8988T (cell line): ENCODE results near the gene STK16.

Experiments
- DNase-seq: peaks from one replicate; pipeline ENCODE4 v3.0.0; 2011

The STK16 gene

DNA sequence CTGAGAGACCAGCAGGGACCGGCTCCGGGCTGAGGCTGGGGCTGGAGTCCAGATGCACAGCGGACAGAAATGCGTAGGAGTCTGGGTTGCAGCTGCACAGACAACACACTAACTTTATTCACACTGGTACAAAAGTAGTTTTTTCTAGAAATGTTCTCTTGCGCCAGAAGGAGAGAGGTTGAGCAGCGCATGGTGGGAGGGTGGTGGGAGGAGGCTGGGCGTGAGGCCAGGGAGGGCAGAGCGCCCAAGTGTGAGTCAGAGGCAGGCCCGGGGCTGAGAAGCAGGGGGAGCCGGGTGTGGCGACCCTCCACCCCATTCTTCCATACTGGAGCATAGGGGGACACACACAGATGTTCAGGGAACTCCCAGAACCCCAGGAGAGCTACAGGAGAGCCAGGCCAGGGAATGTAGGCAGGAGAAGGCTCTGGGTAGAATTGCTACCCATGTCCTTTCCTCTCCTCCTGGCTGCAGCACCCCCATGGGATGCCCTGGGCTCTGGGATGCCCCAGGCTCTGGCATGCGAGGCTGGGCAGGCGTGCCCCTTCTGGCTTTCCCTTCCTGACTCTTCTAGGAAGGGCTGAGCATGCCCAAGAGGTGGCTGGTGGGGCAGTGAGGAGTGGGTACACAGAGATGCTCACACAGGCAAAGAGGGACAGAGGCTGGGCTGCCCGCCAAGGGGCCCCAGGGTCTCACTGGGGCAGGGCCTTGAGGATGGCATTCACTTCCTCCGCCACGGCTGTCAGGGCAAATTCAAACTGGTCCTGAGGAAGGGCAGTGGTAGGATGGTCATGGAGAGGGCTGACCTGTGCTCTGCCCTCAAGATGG is 44.5 kb downstream of the STK16 start:
- DNase-seq: no peak

DNA sequence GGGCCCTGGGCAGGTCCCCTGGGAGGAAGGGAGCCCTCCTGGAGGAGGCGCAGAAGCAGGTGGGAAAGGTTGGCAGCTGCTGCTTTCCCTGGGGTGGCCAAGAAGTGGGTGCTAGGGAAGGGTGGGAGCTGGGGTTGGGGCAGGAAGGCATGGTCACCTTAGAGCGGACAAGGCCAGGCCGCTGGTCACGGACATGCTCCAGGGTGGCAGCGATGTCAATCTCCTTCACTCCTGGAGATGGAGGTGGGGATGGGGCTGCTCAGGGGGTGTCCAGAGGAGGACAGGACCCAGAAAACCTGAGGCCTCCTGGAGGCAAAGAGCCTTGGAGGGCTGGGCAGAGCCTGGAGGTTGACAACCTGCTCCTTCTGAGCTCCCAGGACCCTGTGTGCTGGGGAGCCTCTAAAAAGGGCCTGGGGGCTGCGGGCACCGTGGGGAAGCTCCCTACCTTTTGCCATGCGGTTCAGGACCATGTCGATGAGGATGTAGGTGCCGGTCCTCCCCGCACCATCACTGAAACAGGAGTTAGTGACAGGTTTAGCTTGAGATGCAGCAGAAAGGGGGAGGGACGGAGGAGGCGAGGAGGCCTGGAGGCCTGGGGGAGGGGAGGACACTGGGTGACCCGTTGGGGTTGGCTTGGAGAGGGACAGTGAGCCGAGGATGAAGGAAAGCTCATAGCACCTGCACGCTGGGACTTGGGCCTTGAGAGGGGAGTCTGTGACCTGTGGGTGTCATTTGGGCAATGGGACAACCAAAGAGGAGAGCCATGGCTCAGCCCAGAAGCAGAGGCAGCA is 45.3 kb downstream of the STK16 start:
- DNase-seq: no peak

- DNase-seq: no peak
Measured at GRCh38 chr2:219291394-219291793, 46.1 kb downstream of the STK16 start.

- DNase-seq: no peak
Measured at GRCh38 chr2:219291910-219292490, 46.7 kb downstream of the STK16 start.

DNA sequence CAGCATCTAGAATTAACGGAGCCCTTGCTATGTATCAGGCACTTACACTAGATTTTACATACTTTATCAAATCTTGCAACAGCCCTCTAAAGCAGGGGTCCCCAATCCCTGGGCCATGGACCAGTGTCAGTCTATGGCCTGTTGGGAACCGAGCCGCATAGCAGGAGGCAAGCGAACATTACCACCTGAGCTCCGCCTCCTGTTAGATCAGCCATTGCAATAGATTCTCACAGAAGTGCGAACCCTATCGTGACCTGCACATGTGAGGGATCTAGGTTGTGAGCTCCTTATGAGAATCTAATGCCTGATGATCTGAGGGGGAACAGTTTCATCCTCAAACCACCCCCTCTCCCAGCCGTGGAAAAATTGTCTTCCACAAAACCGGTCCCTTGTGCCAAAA is 47.3 kb downstream of the STK16 start:
- DNase-seq: no peak

DNA sequence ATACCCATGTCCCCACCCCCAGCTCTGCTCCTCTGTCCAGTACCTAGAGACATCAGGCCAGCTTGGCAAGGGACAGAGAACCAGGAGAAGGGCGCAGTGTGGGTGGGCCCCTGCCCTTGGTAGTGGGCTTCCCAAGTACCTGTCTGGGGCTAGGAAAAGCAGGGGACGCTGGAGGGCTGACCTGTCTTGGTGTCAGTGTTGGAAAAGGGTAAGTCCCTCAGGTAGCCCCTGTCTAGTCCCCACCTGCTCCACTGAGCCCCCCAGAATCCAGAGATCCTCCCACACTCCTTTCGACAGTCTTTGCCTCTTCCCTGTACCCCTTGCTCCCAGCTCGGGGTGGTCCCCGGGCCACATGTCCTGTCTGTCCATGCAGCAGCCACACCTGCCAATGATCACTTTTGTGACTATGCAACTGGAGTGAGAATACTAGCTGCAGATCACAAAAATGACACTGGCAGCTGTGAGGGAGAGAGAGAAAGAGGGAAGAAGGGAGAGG is 48.5 kb downstream of the STK16 start:
- DNase-seq: no peak

- DNase-seq: peak; percentile 98
Measured at GRCh38 chr2:219294356-219295351, 49.4 kb downstream of the STK16 start.

- no peak for DNase-seq
Measured at GRCh38 chr2:219296142-219296541, 50.9 kb downstream of the STK16 start.

- DNase-seq: no peak
Measured at GRCh38 chr2:219296631-219297391, 51.5 kb downstream of the STK16 start.

- no peak for DNase-seq
Measured at GRCh38 chr2:219297766-219298456, 52.6 kb downstream of the STK16 start.

GRCh38 chr2:219298759-219299371 is 53.6 kb downstream of the STK16 start:
- peak; percentile 96 for DNase-seq

GRCh38 chr2:219299372-219299760 is 54.1 kb downstream of the STK16 start:
- no peak for DNase-seq
